NCI-H2029 treated with DMSO at 0.1 percent for 48 hours (cell line): ENCODE measurements around the gene C1orf122.

Experiments
- DNase-seq: peaks from one replicate; lab custom pipeline; 2025; lab: John Stamatoyannopoulos, UW

The C1orf122 gene

DNA sequence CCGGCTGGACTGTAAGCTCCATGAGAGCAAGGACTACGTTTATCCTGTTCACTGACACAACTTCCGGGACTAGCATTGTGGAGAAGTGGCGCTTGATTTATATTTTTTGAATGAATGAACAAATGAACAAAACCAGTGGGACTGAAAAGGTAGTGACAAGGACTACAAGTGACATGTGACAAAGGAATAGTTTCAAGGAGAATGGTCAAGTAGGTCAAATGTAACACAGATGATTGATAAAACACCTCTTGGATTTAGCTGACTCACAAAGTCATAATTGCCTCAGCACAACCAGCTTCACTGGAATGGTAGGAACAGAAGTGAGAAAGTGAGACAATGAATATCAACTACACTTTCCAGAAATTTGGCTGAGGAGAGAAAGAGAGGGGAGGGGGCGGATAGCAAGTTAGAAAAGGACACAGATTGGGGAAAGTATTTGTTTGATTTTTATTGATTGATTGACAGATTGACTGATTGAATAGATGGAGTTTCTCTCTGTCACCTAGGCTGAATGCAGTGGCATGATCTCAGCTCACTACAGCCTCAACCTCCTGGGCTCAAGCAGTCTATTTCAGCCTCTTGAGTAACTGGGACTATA, 37.6 kb downstream of the C1orf122 start:
- no peak for DNase-seq

DNA sequence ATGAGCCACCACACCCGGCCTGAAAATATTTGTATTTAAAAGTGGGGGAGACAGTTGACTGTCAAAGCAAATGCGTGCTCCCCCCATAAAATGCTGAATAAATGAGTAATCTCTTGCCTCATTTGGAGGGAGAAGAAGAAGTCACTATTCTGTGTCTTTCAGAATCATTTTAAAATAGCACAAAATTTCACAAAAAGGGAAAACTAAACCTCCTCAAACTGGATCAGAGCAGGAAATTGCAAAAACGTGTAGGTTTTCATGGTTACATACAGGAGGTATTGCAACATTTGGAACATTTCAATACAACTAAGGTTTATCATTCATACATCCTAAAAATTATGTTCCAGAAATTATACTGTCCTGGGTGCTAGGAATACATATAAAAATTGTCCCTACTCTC, 38.2 kb downstream of the C1orf122 start:
- DNase-seq, result no peak

DNA sequence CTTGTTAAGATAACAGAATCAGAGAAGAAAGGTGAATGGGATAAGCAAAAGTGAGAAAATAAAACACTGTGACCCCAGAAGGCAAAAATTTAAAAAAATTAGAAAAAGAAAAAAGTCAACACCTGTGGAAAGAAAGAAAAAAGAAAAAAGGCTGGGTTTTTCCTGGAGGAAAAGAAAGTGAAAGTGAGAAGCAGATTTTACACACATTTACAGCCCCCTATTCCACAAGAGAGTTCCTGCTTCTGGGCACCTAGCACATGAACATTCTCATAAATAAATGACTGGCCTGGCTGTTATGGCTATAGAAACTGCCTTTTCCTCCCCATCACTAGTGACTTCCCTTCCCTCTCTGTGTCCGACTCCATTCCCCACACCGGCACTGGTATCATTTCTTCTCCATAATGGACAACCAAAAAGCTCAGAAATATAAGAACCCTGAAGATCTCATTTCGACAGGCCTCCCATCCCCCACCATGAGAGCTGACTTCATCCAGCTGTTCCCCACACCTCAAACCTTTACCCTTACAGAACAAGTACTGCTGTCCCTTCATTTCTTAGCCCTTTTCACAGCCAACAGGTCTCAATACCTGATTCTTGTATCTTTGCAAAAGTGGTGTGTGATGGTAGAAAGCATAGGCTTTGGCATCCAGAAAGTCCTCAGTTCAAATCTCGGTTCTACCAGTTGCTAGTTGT, 39.2 kb downstream of the C1orf122 start:
- no peak for DNase-seq

- DNase-seq, result no peak
Observed at GRCh38 chr1:37849480-37849879, 41.9 kb downstream of the C1orf122 start.

DNA sequence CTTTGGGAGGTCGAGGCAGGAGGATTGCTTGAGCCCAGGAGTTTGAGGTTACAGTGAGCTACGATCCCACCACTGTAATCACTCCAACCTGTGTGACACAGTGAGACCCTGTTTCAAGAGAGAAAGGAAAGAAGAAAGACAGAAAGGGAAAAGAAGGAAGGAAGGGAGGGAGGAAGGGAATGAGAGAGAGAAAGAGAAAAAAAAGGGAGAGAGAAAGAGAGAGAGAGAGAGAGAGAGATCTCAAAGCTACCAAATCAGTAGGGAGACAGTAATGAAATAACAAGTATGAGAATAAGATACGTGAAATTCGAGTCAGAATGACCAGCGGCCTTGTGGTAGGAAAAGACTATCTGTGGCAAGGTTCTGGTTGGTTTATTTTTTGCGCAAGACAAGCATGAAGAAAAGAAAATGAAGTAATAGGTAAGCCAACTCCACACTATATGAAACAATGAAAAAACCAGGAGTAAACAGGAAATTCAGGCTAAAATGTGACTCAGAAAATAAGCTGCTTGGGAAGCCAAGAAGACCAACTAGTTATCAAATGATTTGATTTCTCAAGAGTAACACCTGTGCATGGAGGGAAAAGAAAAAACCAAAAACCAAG, 42.9 kb downstream of the C1orf122 start:
- no peak for DNase-seq

DNA sequence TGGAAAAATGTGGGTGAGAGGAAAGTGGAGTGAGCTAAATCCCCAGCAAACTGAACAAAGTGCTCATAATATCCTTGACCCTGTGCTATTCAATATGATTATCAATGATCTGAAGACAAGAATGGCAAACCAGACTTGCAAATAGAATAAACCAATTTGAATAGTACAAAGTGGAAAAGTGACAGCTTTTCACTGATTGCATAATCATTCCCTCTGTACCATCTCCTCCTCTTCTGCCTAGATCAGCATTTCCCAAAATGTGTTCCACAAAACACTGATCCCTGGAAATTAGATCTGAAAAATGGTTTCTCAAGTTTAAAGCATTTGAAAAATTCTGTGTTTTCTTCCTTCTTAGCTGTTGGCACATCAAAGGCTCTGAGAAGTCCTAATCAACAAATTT, 43.7 kb downstream of the C1orf122 start:
- no peak for DNase-seq

GRCh38 chr1:37851782-37852210, 44.2 kb downstream of the C1orf122 start:
- no peak for DNase-seq

DNA sequence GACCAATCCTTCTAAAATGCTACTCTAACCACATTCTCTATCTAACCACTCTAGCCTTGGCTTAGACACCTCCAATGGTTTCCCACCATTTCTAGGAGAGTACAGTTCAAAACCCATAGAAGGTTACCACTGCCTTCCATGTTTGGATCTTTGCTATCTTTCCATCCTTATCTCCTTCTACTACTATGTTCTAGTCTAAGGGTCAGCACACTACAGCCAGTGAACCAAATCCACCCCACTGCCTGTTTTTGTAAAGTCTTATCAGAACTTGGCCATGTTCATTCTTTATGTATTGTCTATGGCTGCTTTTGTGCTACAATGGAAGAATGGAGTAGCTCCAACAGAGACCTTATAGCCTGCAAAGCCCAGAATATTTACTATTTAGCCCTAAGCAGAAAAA, 45.6 kb downstream of the C1orf122 start:
- DNase-seq, result no peak

GRCh38 chr1:37854406-37854805, 46.8 kb downstream of the C1orf122 start:
- no peak for DNase-seq
